LoVo (cell line): Measurements from ENCODE around the gene ISL2.

Source experiments
- DNase-seq: peaks from one replicate; pipeline ENCODE4 v3.0.0-alpha.2; 2016; ENCODE audit warnings: low spot score

The ISL2 gene

DNA sequence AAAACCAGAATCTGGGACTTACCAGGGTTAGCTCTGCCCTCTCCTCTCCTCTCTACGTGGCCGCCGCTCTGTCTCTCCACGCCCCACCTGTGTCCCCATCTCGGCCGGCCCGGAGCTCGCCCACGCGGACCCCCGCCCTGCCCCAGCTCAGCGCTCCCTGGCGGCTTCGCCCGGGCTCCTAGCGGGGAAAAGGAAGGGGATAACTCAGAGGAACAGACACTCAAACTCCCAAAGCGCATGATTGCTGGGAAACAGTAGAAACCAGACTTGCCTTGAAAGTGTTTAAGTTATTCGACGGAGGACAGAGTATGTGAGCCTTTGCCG, 5.4 kb downstream of the ISL2 start:
- no peak for DNase-seq

DNA sequence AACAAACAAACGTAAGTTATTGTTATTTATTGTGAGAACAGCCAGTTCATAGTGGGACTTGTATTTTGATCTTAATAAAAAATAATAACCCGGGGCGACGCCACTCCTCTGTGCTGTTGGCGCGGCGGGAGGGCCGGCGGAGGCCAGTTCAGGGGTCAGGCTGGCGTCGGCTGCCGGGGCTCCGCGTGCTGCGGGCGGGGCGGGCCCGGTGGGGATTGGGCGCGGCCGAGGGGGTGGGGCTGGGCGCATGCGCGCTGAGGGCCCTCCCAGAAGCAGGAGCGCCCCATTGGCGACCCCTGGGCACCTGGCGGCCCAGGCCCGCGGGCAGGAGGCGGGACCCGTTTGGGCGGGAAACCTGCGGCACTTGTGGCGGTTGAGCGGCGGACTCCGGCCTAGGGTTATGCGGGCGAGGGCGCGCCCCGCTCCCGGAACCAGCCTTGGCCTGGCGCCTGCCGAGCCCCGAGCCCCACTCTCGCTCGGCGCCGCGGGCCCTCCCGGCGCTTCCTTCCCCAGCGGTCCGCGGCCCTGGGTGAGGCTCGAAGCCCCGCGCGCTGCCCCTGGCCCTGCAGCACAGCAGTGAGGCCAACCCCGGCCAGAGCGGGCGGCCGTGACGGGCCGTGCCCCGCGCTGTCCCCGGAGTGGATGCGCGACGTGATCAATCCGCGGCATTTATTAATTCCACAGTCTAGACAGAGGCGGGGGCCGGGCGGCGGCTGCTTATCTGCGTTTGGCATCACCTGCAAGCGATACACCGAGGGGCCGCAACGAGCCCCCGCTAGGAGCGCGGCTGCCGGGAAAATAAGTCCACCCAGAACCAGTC, 6.0 kb downstream of the ISL2 start:
- DNase-seq: no peak

- no peak for DNase-seq
These were observed 6.9 kb downstream of the ISL2 start for GRCh38 chr15:76343313-76343996.

- no peak for DNase-seq
These were observed 8.5 kb downstream of the ISL2 start for GRCh38 chr15:76344893-76345582.

- DNase-seq: no peak
These were observed 9.0 kb downstream of the ISL2 start for GRCh38 chr15:76345583-76345879.

GRCh38 chr15:76345880-76346668, 9.5 kb downstream of the ISL2 start:
- peak; percentile 66 for DNase-seq

GRCh38 chr15:76346669-76347481, 10.3 kb downstream of the ISL2 start:
- DNase-seq: no peak

- no peak for DNase-seq
These were observed 11.0 kb downstream of the ISL2 start for GRCh38 chr15:76347482-76348055.

GRCh38 chr15:76349301-76350070, 12.9 kb downstream of the ISL2 start:
- peak; percentile 44 for DNase-seq

DNA sequence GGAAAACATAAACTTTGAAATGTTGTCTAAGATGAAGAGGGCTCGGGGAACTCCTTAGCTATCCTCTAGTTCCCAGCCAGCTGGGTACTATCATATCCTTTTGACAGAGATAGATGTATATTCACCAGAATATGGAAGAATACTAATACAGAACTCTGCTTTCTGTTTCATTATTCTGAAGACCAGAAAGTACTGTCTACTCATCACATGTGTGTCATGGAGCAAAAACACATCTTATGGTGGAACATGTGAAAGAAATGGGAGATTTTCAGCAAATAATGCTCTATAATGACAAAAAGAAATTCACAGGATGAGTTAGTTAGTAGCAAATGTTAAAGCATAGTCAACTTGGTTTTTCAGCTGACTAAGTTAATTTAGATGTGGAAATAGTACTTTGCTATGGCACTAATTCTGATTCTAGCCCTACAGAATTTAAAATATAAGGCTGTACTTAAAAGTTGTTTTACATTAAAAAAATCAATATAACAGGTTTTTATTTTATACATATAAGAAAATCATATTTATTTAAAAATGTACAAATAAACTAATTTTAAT, 16.5 kb downstream of the ISL2 start:
- no peak for DNase-seq

GRCh38 chr15:76353903-76354302, 17.3 kb downstream of the ISL2 start:
- DNase-seq: no peak

DNA sequence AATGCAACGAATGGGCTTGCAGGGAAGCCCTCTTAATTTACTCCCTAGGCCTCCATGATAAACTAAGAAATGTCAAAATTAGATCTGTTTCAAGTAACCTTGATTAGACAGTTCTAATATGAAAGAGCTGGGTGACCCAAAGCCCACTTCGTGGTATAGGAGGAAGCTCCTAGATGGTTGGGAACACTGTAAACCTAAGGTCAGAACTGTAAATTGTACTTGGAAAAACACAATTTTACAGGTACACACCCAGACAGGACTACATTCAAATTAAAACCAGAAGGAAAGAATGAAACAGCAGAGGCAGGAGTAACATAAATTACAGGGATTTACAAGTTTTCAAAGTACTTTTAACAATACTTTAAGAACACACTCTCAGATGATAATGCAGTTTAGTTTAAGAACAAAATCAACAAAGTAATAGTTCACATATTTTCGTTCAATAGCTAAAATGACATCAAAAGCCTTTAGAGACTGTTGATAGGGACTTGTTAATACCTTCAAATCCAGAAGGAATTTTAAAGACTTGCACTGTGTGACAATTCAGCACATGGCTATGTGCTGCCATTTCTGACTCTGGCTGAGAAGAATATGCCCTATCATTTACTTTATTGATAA, 18.4 kb downstream of the ISL2 start:
- no peak for DNase-seq

- no peak for DNase-seq
These were observed 21.9 kb downstream of the ISL2 start for GRCh38 chr15:76358453-76358852.

GRCh38 chr15:76359152-76359551, 22.6 kb downstream of the ISL2 start:
- DNase-seq: no peak

DNA sequence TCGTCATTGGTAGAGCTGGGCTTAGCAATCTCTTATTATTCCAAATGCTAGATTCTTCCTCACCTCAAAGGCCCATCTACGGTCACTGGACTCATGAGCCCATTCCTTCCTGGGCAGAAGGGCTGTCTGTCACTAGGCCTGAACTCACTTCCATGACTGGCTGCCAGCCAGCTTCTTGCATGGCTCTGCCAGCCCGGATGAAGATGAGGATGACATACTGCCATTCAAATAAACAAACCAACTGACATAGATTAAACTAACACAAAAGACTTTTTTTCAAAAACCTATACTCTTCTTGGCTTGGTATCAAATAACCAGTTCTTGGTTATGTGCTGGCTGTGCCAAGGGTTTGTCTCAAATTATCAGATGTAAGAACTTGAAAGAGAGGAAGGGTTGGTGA, 23.8 kb downstream of the ISL2 start:
- DNase-seq: no peak

DNA sequence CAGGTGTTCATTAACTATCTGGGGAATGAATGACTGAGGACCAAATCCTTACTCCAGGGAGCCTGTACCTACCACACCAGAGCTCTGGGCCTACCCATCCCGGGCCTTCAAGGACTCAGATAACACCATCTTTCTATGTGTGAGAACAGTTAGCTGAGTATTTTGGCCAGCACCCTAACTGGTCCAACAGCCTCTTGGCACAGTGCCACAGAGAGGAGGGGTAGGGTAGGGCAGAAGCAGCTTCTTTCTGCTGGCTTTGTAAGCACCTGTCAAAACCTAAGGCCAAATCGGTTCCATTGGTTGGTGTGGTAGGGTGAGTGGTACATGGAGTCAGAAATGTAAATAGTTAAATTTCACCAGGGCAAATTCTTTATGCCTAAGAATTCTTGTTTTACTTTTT, 26.7 kb downstream of the ISL2 start:
- no peak for DNase-seq

- peak; percentile 42 for DNase-seq
These were observed 30.1 kb downstream of the ISL2 start for GRCh38 chr15:76366714-76367113.

DNA sequence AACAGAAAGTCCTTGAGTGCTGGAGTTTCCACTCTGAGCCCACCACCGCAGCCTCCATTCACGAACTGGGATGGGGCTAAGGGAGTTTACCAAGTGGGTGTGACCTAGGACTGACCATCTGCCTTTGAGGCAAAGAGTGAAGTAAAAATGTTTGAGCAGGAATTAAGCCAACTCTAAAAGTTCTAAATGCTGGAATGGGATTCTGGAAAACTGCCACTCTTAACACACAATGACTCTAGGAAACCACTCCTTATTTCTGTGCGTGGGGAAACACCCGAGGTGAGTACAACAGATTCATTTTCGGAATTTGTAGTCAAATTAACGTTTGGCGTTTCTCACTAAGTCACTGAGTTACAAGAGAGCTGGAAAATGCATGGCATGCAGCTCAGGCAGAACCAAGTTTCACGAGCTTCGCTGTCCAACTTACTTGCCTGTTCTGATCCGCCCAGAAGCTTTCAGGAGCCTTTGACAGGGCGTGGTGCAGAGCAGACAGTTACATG, 31.6 kb downstream of the ISL2 start:
- no peak for DNase-seq

- no peak for DNase-seq
These were observed 39.5 kb downstream of the ISL2 start for GRCh38 chr15:76376029-76376428.

DNA sequence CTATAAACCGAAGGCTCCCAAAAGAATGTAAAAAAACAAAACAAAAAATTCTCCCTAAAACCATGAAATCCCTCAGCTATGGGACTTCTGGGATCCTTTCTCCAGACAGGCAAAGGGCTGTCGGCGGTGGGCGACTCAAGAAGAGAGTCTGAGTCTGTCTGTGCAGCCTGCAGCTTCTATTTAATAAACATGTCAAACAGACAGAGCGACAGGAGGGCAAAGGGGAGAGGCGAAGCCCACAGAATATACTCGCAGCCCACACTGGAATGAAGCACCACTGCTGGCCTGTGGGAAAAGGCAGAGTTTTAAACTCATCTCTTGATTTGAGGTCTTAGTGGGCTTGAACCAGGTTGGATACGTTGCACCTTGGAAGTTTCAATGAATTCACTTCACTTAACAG, 40.2 kb downstream of the ISL2 start:
- no peak for DNase-seq
